Ishikawa (cell line): Measurements from ENCODE around the gene GLIS1.

Experiments used
- CEBPB ChIP-seq: IDR thresholded peaks from 2 replicates; pipeline ENCODE4 v1.6.1; 2012
- CREB1 ChIP-seq: IDR thresholded peaks from 2 replicates; pipeline ENCODE4 v1.6.1; 2012; ENCODE audit warnings: low read depth
- EGR1 ChIP-seq: IDR thresholded peaks from 2 replicates; pipeline ENCODE4 v1.6.1; 2012
- EP300 ChIP-seq: IDR thresholded peaks from 2 replicates; pipeline ENCODE4 v1.6.1; 2012; ENCODE audit warnings: borderline replicate concordance
- FOXM1 ChIP-seq: IDR thresholded peaks from 2 replicates; pipeline ENCODE4 v1.6.1; 2012; ENCODE audit warnings: low read depth, borderline replicate concordance
- MAX ChIP-seq: IDR thresholded peaks from 2 replicates; pipeline ENCODE4 v1.6.1; 2012
- NFIC ChIP-seq: IDR thresholded peaks from 2 replicates; pipeline ENCODE4 v1.6.1; 2012
- RAD21 ChIP-seq: IDR thresholded peaks from 2 replicates; pipeline ENCODE4 v1.6.1; 2012; ENCODE audit warnings: low read depth
- TAF1 ChIP-seq: IDR thresholded peaks from 2 replicates; pipeline ENCODE4 v1.6.1; 2012; ENCODE audit warnings: low read depth, mild to moderate bottlenecking
- TCF12 ChIP-seq: IDR thresholded peaks from 2 replicates; pipeline ENCODE4 v1.6.1; 2012; ENCODE audit warnings: low read depth
- TEAD4 ChIP-seq: IDR thresholded peaks from 2 replicates; pipeline ENCODE4 v1.6.1; 2012
- YY1 ChIP-seq: IDR thresholded peaks from 2 replicates; pipeline ENCODE4 v1.6.1; 2012; ENCODE audit warnings: low read depth
- ZBTB7A ChIP-seq: IDR thresholded peaks from 2 replicates; pipeline ENCODE4 v1.6.1; 2012; ENCODE audit warnings: low read depth
- TF ChIP-seq, protein P1 (sequence below): IDR thresholded peaks from 2 replicates; pipeline ENCODE4 v1.6.1; 2012
- TF ChIP-seq, protein P2 (sequence below): IDR thresholded peaks from 2 replicates; pipeline ENCODE4 v1.6.1; 2012; ENCODE audit warnings: low read depth, mild to moderate bottlenecking

The GLIS1 gene

GRCh38 chr1:53525595-53525994 lies 213.4 kb downstream of the GLIS1 start:
- TF ChIP-seq, protein P1, sequence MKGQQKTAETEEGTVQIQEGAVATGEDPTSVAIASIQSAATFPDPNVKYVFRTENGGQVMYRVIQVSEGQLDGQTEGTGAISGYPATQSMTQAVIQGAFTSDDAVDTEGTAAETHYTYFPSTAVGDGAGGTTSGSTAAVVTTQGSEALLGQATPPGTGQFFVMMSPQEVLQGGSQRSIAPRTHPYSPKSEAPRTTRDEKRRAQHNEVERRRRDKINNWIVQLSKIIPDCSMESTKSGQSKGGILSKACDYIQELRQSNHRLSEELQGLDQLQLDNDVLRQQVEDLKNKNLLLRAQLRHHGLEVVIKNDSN = no peak
- TF ChIP-seq TAF1 (no peak), FOXM1 (no peak), CEBPB (no peak), YY1 (no peak), TCF12 (no peak), RAD21 (no peak), ZBTB7A (no peak)
- TF ChIP-seq, protein P2, sequence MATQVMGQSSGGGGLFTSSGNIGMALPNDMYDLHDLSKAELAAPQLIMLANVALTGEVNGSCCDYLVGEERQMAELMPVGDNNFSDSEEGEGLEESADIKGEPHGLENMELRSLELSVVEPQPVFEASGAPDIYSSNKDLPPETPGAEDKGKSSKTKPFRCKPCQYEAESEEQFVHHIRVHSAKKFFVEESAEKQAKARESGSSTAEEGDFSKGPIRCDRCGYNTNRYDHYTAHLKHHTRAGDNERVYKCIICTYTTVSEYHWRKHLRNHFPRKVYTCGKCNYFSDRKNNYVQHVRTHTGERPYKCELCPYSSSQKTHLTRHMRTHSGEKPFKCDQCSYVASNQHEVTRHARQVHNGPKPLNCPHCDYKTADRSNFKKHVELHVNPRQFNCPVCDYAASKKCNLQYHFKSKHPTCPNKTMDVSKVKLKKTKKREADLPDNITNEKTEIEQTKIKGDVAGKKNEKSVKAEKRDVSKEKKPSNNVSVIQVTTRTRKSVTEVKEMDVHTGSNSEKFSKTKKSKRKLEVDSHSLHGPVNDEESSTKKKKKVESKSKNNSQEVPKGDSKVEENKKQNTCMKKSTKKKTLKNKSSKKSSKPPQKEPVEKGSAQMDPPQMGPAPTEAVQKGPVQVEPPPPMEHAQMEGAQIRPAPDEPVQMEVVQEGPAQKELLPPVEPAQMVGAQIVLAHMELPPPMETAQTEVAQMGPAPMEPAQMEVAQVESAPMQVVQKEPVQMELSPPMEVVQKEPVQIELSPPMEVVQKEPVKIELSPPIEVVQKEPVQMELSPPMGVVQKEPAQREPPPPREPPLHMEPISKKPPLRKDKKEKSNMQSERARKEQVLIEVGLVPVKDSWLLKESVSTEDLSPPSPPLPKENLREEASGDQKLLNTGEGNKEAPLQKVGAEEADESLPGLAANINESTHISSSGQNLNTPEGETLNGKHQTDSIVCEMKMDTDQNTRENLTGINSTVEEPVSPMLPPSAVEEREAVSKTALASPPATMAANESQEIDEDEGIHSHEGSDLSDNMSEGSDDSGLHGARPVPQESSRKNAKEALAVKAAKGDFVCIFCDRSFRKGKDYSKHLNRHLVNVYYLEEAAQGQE = no peak

GRCh38 chr1:53524428-53525375 lies 214.3 kb downstream of the GLIS1 start:
- TF ChIP-seq NFIC (peak; percentile 78), TCF12 (no peak)

GRCh38 chr1:53521924-53522552 lies 216.9 kb downstream of the GLIS1 start:
- no peak for TF ChIP-seq YY1
- TF ChIP-seq TCF12 = no peak
- TF ChIP-seq, protein P2 = no peak
- no peak for TF ChIP-seq CEBPB
- TF ChIP-seq TAF1 = no peak
- no peak for TF ChIP-seq FOXM1
- TF ChIP-seq CREB1 = no peak
- TF ChIP-seq RAD21 = no peak
- TF ChIP-seq EGR1 = no peak
- TF ChIP-seq, protein P1 = no peak
- no peak for TF ChIP-seq ZBTB7A
- no peak for TF ChIP-seq EP300
- no peak for TF ChIP-seq NFIC
- no peak for TF ChIP-seq TEAD4
- TF ChIP-seq MAX = no peak

DNA sequence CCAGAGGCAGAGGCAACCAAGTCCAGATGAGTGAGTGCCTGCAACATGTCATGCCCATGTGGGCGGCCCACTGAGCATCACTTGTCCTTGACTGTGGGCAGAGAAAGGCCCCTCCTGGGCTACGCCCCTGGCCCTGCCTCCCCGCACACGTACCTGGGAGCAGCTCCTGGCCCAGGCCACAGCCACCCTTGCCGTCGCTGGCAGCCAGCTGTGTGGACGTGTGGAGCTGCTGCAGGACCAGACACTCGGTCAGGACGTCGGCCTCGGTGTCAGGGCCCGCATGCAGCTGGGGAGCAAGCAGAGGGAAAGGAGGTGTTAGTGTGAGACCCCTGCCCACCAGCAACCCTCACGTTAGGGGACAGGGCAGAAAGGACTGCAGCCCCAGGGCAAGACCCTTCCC lies 218.5 kb downstream of the GLIS1 start:
- no peak for TF ChIP-seq TCF12
- no peak for TF ChIP-seq TAF1
- no peak for TF ChIP-seq YY1
- no peak for TF ChIP-seq MAX
- TF ChIP-seq, protein P1 = no peak
- no peak for TF ChIP-seq NFIC
- TF ChIP-seq CREB1 = no peak

- TF ChIP-seq, protein P1 = no peak
- TF ChIP-seq TEAD4 = no peak
- no peak for TF ChIP-seq EP300
- TF ChIP-seq RAD21 = no peak
- TF ChIP-seq, protein P2 = no peak
- no peak for TF ChIP-seq MAX
- TF ChIP-seq NFIC = no peak
- no peak for TF ChIP-seq YY1
- no peak for TF ChIP-seq CREB1
- no peak for TF ChIP-seq TCF12
- no peak for TF ChIP-seq ZBTB7A
- TF ChIP-seq FOXM1 = no peak
- TF ChIP-seq EGR1 = no peak
- TF ChIP-seq CEBPB = no peak
- TF ChIP-seq TAF1 = no peak
Measured at GRCh38 chr1:53519421-53519820, 219.5 kb downstream of the GLIS1 start.
